Measurements from ENCODE around the gene PPP2R3A.

DNA sequence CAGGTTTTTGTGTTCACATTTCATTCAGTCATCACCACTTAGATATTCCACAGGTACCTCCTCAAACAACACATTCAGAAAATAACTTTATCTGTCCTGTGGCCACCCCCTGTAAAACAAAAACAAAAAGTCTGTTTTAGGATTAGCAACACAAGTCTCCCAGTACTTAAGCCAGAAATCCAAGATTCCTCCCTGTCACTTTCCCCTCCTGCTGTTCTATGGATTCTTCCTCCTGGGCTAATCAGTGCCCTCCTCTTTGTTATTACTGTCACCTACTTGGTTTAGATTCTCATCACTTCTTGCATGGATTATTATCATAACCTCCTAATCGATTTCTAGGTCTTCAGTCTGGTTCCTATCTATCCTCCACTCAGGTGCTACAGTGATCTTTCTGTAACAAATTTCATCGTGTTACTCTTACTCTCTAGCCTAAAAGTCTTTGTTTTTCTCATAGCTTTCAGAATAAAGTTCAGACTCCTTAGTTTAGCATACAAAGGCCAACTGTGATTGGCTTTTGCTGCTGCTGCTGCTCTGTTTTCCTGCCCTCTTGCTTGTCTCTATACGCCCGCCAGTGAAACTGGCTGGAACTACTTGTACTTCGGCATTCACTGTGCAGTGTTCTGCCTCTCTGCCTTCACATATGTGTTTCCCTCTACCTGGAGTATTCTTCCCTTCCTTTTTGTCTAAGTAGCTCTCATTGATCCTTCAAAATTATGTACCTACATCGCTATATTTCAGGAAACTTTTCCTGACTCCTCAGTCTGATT, 32.2 kb downstream of the PPP2R3A start:
- TF ChIP-seq, protein P1, sequence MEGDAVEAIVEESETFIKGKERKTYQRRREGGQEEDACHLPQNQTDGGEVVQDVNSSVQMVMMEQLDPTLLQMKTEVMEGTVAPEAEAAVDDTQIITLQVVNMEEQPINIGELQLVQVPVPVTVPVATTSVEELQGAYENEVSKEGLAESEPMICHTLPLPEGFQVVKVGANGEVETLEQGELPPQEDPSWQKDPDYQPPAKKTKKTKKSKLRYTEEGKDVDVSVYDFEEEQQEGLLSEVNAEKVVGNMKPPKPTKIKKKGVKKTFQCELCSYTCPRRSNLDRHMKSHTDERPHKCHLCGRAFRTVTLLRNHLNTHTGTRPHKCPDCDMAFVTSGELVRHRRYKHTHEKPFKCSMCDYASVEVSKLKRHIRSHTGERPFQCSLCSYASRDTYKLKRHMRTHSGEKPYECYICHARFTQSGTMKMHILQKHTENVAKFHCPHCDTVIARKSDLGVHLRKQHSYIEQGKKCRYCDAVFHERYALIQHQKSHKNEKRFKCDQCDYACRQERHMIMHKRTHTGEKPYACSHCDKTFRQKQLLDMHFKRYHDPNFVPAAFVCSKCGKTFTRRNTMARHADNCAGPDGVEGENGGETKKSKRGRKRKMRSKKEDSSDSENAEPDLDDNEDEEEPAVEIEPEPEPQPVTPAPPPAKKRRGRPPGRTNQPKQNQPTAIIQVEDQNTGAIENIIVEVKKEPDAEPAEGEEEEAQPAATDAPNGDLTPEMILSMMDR (IDR thresholded peaks at IDR 0.05) = no peak
- TF ChIP-seq POLR2A (IDR thresholded peaks at IDR 0.05) = no peak

Measured in body of pancreas (tissue), 4 donors.